HPDE6-E6E7 (cell line): ENCODE data around the gene GLI3.

Experiments used
- DNase-seq: peaks from one replicate; pipeline ENCODE4 v3.0.0; 2011; ENCODE audit warnings: missing footprints; ENCODE audit errors: extremely low spot score

GLI3 gene

DNA sequence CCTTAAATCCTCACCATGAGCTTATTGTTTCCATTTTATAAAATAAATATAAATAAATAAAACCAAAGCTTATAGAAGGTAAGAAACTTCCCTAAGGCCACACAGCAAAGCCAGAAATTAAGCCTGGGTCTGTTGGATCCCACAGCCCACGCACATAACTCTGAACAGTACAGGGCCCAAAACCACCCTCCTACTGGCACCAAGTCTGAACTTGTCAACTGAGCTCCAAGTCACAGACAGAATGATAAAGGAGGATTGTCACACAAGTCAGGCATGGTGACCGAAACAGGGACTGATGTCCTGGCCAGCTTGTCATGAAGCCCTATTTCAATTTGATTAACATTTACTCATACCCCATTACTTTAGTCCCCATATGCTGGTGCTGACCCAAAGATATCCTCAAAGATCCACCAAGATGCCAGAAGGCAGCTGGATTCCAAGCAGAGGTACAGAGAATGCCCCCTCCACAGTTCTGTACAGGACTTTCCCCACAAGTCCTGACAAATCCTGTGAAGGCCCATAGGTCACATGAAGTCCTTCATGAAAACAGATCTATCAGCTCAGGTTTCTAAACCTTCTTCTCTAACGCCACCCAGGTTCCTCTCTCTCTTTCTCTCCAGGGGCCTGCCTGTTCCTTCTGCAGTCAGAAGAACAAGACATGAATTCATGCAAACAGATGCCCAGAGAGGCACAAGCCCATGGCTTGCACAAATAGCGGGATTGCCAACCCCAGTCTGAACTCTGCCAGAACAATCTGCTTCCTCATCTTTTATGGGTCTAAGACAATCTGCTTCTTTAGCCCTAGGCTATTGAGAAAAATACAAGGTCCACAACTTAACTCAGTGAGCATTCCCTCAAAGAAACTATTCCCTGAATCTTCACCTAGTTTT, 60.9 kb downstream of the GLI3 start:
- no peak for DNase-seq

- DNase-seq, result no peak
Observed at GRCh38 chr7:42174391-42174912, 62.6 kb downstream of the GLI3 start.

- no peak for DNase-seq
Observed at GRCh38 chr7:42170724-42171123, 66.3 kb downstream of the GLI3 start.

- no peak for DNase-seq
Observed at GRCh38 chr7:42168512-42168911, 68.5 kb downstream of the GLI3 start.

GRCh38 chr7:42167631-42168236, 69.3 kb downstream of the GLI3 start:
- no peak for DNase-seq

GRCh38 chr7:42167206-42167605, 69.8 kb downstream of the GLI3 start:
- no peak for DNase-seq

GRCh38 chr7:42164881-42165428, 72.1 kb downstream of the GLI3 start:
- DNase-seq, result no peak

GRCh38 chr7:42162560-42163325, 74.3 kb downstream of the GLI3 start:
- no peak for DNase-seq

- DNase-seq, result peak; percentile 61
Observed at GRCh38 chr7:42161719-42162118, 75.3 kb downstream of the GLI3 start.

DNA sequence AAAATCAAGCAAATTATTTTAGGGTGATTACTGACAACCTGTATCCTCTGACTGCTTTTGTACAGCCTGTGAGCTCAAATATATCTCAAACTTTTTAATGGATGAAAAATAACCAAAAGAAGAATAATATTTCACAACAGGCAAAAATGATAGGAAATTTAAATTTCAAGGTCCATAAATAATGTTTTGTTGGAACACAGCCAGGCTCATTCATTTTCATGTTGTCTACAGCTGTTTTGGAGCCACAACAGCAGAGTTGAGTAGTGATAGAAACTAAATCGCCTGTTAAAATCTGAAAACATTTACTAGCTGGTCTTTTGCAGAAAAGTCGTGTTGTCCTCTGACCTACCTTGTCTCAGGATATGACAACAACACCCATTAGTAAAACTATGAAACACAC, 75.9 kb downstream of the GLI3 start:
- DNase-seq, result no peak

GRCh38 chr7:42159130-42159529, 77.9 kb downstream of the GLI3 start:
- no peak for DNase-seq

- no peak for DNase-seq
Observed at GRCh38 chr7:42156967-42157721, 79.9 kb downstream of the GLI3 start.

GRCh38 chr7:42156291-42156865, 80.6 kb downstream of the GLI3 start:
- DNase-seq, result no peak

DNA sequence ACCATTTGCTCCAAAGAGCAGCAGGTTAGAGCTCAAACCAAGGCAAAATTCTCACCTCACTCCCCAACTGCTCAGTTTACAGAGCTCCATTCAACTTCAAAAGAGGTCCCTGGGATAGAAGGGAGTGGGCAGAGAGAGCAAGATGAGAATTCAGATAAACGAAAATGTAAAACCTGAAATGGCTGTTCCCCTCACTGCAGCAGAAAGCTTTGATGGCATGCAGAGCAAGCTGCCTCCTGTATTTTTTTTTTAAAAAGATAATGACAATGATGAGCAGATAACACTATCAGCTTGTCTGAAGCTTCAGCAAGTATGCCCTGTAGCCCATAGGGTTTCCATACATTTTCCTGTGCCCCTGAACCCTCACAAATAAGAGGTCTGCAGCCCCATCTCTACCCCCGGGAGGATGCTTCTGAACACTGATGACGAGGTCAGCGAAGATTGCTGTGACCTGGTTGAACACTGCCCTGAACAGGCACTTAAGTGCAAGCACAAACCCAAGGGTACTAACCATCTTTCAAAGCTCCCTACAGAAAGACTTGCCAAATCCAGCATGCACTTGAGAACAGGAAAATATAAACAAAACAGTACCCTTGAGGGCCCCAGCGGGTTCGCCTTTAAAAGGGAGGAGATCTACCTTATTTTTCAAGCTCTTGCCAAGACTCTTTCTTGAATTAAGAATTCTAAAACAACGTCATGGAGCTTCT, 81.3 kb downstream of the GLI3 start:
- DNase-seq, result no peak

DNA sequence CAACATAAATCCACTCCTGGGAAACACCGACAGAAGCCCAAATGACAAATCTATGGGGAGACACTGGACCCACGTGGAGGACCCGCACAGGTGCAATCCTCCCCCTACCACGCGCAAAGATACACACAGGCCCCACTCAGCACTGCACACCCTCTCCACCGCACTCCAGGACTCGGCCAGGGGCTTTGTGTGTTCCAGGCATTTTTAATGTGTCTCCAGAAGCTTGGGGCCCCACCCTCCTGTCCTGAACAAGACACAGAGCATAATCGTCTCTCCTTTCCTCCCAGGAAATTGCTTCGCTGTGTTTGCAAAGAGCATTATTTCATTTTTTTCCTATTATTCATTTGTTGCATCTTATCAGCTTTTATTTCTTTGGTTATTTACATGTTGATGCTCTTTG, 82.8 kb downstream of the GLI3 start:
- no peak for DNase-seq

GRCh38 chr7:42152329-42153205, 84.4 kb downstream of the GLI3 start:
- no peak for DNase-seq

DNA sequence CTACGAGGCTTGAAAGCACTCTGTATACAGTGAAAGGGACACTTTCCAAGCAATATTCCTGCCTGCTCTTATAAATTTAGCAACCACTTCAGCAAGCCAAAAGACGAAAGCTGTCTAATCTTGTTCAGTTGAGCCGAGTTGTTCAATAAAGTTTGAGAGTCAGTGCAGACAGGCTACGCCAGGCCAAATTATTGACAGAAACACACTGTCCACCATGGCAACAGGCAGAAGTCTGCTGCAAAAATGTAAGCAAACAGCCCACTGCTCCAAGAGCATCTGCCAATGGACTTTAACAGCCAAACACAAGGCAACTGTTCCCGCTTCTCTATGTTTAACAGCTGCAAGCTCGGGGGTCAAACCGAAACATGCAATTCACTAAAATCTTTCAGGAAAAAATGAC, 85.7 kb downstream of the GLI3 start:
- DNase-seq, result no peak

DNA sequence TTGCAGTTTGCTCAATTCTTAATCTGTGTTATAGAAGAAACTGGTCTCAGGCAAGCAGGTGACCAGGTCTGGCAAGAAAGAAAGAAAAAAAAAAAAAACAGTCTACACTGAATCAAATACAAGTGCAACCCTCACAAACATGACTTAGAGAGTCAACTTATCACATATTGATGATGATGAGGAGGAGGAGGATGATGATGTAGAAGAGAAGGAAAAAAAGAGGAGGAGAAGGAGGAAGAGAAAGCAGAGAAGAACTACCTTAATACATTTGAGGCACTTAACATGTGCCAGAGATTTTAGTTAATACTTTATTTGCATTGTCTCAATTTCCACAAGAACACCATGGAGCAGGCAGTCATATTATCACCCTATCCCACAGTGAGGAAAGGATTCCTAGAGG, 91.5 kb downstream of the GLI3 start:
- DNase-seq, result no peak

DNA sequence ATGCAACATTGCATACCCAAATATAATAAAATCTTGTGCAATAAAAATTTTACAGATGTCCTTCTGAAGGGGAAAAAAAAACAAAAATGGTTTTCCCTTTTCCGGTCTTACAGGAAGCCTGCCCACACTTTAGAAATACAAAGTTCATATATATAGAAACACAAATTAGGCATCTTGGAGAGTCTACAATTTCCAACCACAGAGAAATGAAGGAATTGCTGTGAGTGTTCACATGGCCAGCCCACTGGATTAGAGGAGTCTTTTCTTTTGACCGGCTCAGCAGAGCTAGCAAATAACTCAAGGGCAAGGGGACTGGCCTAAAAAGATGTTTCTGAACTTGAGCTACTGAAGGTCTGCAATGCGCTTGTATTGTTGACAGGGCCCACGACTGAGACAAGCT, 92.4 kb downstream of the GLI3 start:
- no peak for DNase-seq
